Camera-type eye (tissue), 1 donor: ENCODE results near the gene ACVR1B. TPM values are rescaled to one million over a fixed set of nuclear protein-coding genes. Genes with fewer than 3 reads are reported as not detected.

Source experiments
- total RNA-seq: library from RNA; depleted of rRNA; stranded (reverse); fragments of >200 nt; gene quantifications from one replicate; pipeline ENCODE4 v1.2.3, GENCODE V29; 2014

ACVR1B gene
- total RNA-seq: 31.8 TPM

GRCh38 chr12:51951199-51951842 is at the start of gene ACVR1B:
TSS of gene ACVR1B (plus strand) at chr12:51951699. CDS start at chr12:51951744, 45 bp downstream.

GRCh38 chr12:51907083-51907855 is 44.2 kb upstream of the ACVR1B start, which contains the start of gene ACVRL1:
TSS of gene ACVRL1 (plus strand) at chr12:51907504. CDS start at chr12:51912475, 4,971 bp downstream.

GRCh38 chr12:52006726-52007157 is 55.2 kb downstream of the ACVR1B start, which contains the start of gene TAMALIN:
TSS of gene TAMALIN (plus strand) at chr12:52006946. CDS start at chr12:52007020, 74 bp downstream.

Other genes starting within 250 kb of the ACVR1B start
- 2.2 TPM for gene FIGNL2, start 103.0 kb upstream of the ACVR1B start, total RNA-seq
- gene ANKRD33, start 63.6 kb upstream of the ACVR1B start, total RNA-seq: 4.2 TPM
- 47.7 TPM for gene ACVRL1, start 44.2 kb upstream of the ACVR1B start, total RNA-seq
- 7.5 TPM for gene TAMALIN, start 55.2 kb downstream of the ACVR1B start, total RNA-seq
- 58.5 TPM for gene NR4A1, start 99.7 kb downstream of the ACVR1B start, total RNA-seq
- gene ATG101, start 118.3 kb downstream of the ACVR1B start, total RNA-seq: 25.0 TPM
- gene SMIM41, start 128.0 kb downstream of the ACVR1B start, total RNA-seq: not detected
- 1.6 TPM for gene KRT80, start 240.3 kb downstream of the ACVR1B start, total RNA-seq